ELF-1 (cell line): ENCODE results near the gene GAB2.
"Not testable (repeated sequence)": the region's sequence is repeated elsewhere in the genome, so short reads cannot be mapped to it uniquely, and the experiment has no call there.

Source experiments
- DNase-seq: peaks from one replicate; pipeline ENCODE4 v3.0.0-alpha.2; 2016; ENCODE audit warnings: low read depth, low spot score

GAB2 gene

DNA sequence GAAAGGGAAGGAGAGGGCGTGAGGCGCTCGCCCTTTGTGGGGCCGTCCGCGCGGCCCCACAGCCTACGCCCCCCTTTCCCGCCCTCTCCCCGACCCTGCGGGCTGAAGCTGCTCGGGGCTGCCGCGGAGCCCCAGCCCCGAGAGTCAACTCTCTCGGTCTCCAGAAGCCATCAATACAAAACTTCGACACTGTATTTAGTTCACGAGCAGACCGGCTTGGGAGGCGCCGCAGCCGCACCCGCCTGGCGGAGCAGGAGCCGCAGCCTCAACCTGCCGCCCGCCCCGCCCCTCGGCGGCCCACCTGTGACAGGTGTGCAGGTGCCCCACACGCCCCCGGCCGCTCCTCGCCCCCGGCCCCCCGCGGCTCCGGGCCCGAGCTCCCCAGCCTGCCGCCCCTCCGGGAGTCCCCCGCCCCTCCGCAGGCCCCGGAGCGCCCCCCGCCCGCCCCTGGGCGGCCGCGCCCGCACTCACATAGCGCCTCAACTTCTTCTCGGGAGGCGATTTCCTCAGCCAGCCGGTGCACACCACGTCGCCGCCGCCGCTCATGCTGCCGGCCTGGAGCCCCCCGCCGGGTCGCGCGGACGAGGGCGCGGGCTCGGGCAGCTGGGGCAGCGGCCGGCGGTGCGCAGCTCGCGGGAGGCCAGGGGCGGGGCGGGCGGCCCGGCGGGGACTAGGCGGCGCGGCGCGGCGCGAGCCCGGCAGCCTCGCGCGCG, at the start of gene GAB2:
GAB2 (minus strand) TSS at position 646 of the 713 bp plus-strand sequence; CDS start at position 546, 100 bp downstream.
- no peak for DNase-seq

DNA sequence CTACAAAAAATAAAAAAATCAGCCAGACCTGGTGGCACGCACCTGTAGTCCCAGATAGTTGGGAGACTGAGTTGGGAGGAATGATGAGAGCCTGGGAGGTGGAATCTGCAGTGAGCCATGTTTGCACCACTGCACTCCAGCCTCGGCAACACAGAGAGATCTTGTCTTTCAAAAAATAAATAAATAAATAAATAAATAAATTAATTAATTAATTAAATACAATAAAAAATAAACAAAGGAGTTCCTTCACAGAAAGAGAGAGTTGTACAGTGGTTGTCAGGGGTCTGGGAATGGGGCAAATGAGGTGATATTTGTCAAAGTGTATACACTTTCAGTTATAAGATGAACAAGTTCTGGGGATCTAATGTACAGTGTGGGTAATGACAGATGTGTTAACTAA, 49.8 kb upstream of the GAB2 start:
- no peak for DNase-seq

DNA sequence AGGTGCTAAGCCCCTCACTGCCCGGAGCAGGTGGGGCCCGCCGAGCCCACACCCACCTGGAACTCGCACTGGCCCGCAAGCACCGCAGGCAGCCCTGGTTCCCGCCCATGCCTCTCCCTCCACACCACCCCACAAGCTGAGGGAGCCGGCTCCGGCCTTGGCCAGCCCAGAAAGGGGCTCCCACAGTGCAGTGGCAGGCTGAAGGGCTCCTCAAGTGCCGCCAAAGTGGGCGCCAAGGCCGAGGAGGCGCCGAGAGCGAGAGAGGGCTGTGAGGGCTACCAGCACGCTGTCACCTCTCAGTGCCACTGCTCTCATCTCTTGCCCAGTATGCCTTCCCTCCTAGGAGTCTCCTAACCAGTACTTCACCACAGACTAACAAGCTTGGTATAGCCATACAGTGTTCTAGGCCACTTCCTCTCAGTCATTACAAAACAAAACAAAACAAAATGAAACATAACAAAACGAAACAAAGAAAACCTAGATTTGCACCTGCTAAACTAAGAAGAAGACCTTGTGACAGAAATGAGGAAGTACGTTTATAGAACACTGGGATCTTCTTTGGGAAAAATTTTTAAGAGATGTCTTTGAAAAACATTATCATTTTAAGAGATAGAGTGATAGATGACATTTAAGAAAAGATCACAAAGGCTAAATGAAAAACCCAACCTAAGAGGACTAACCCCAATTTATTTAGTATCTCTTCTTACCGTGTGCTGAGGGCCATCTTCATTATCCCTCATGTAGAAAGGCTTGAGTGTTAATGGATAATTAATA, 47.7 kb upstream of the GAB2 start:
- DNase-seq, result no peak

- DNase-seq, result not testable (repeated sequence)
Measured at GRCh38 chr11:78464787-78465168, 47.2 kb upstream of the GAB2 start.

DNA sequence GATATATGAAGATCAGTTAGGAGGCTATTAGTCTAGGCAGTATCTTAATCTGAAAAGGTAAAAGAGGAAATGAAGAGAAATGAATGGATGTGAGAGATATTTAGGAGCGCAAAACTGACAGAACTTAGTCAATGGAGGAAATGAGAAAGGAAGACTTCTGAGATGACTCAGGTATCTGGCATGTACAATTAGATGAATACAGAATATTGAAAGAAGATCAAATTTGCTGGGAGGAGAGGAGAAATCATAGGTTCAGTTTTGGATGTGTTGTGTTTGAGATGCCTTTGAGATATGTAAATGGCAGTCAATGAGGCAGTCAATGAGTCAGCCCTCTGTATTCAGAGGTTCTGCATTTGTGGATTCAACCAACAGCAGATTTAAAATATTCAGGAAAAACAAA, 42.9 kb upstream of the GAB2 start:
- DNase-seq, result no peak

- no peak for DNase-seq
Measured at GRCh38 chr11:78459738-78460137, 42.1 kb upstream of the GAB2 start.

- DNase-seq, result no peak
Measured at GRCh38 chr11:78457448-78457847, 39.8 kb upstream of the GAB2 start.

- no peak for DNase-seq
Measured at GRCh38 chr11:78453140-78453935, 35.7 kb upstream of the GAB2 start.

- DNase-seq, result no peak
Measured at GRCh38 chr11:78451371-78452150, 33.9 kb upstream of the GAB2 start.

DNA sequence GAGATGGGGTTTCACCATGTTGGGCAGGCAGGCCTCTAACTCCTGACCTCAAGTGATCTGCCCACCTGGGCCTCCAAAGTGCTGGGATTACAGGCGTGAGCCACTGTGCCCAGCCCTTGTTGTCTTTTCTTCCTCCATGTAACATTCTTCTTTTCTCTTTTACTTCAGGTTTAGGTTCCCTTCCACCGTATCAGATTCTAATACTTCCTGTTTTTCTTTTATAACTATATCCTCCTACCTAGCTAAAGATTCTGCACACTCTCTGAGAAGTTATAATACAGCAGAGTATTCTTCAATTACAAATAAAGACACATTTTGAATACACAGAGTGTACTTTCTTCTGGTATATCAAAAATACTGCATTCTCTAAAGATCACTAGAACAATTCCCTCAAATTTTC, 33.2 kb upstream of the GAB2 start:
- DNase-seq, result no peak

- no peak for DNase-seq
Measured at GRCh38 chr11:78449866-78450265, 32.2 kb upstream of the GAB2 start.

DNA sequence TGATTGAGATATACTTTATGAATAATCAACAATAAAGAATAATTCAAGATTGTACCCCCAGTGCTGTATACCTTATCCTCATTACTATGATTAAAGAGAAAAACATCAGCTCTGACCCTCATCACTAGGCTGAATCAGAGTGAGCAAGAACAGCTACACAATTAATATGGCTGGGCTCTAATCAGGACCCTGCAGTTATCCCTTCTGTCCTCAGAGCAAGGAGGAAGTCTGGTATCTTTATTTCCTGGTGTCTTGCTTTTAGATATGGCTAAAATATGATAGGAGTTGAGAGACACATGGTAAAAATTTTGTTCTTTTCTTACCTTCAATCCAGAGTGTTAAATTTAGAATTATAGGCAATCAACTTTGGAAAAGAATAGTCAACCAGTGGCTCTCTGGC, 28.6 kb upstream of the GAB2 start:
- no peak for DNase-seq

DNA sequence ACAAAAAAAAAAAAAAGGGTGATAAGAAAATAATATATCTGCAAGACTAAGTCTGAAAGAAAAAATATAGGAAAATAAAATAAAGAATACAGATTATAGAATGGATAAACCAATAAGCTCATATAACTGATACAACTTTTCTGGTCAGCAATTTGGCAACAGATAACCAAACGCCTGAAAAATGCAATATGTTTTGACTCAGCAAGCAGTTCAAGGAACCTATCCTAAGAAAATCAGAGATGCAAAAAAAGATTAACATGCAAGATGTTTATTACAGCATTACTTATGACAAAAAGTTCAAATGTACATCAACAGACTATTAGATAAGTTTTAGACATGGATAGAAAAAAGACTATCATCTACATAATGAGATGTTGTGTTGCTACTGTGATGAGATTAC, 27.1 kb upstream of the GAB2 start:
- no peak for DNase-seq

GRCh38 chr11:78441956-78442355, 24.3 kb upstream of the GAB2 start:
- DNase-seq, result no peak

DNA sequence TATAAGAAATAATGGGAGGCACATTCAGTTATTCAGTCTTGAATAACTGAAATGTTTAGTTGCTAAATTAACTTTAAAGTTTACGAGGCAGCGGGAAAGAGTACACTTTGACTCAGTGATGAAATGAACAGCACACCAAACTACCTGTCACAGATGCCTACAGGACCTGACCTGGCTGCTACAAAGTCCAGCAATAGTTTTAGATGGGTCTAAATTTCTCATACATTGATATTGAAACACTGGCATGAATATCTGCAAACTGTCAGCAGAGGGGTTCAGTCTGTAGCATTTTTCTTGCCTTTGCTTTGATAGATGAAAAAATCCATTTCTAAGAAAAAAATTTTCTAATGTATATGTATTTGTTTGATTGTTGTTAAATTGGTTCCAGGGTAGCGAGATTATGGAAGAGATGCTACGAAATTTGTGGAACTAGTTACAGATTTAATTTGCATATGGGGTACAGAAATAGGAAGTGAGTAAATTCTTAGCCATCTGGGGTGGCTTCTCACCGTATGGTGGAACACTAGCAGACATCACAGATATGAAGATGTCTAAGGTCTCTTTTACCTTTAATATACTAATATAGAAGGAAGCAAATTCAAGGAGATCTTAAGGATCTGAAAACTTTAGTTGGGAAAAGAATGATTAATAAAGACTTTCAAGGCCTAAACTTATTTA, 20.8 kb upstream of the GAB2 start:
- no peak for DNase-seq

DNA sequence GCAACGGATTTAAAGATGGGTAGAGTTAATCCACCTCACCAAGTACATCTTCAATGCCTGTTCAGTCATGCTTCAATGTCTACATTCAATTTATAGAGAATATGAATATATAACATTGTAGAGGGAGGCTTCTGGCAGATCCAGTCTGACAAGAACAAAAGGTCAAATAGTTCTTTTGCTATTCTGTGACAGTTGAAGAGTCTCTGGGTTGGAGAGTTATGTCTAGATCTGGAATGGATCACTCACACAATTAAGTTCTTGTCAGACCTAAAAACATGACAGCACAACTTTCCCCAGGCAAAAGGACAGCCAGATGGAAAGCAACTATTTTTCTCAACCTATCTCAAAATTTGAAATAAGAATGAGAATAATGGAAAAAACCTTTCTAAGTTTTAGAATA, 15.3 kb upstream of the GAB2 start:
- DNase-seq, result no peak

DNA sequence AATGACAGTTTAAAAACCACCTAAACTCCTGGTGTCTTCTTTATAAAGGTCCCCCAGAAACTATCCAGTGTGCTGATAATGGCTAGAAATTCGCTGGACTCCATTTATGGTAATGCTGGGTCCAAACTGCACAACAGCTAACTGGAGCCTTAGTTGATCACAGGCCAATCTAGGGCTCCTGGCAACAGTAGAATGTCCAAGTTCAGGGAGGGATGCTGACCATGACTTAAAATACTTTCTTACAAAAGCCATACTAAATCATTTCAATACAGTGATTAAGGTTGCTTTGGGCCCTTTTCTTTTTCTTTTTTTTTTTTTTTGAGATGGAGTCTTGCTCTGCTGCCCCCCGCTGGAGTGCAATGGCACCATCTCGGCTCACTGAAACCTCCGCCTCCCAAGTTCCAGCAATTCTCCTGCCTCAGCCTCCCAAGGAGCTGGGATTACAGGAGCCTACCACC, 14.5 kb upstream of the GAB2 start:
- peak; percentile 27 for DNase-seq

DNA sequence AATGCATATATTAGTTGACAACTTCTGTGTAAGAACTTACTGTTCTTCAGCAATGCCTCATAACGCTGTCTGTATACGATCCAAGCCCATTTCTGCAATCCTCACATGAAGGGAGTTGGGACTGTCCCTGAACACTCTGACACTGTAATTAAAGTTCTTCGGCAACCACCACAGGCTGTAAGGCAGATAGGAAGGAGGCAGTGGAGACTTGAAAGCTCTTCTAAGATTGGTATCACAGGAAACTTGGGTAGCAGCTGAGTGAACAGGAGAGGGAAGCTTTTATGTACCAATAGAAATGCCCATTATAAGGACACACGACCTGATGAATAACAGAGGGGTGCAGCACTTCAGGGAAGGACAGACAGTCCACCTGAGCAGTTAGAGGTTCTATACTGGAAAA, 12.0 kb upstream of the GAB2 start:
- no peak for DNase-seq

- DNase-seq, result no peak
Measured at GRCh38 chr11:78429209-78429608, 11.6 kb upstream of the GAB2 start.

DNA sequence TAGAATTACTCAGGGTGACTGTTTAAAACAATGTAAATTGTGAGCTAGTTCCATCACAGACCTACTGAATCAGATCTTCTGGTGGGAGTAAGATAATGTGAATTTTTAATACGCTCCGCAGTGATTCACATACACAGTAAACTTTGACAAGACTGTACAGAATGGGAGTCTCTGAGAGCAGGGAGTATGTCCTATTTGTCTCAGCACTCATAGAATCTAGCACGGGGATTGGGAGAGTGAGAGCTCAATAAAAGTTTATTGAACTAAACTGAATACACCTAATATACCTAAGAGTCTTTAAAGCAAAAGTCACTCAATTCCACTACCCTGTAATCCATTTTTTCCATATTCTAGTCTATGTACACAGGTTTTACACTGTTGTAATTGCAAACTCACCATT, 11.2 kb upstream of the GAB2 start:
- no peak for DNase-seq

- DNase-seq, result no peak
Measured at GRCh38 chr11:78428266-78428636, 10.6 kb upstream of the GAB2 start.
